Activated T-helper 17 cell treated with anti-CD3 and anti-CD28 coated beads, Interleukin-2, amount 50 U/mL, for 72 hours (primary cell): Measurements from ENCODE around the gene ISOC1. TPM values are rescaled to one million over a fixed set of nuclear protein-coding genes. Genes with fewer than 3 reads are reported as not detected.

Experiments
- ATAC-seq: fragments of 150-1000 bp; cut with Tn5 transposase; replicated peaks from 2 replicates; pipeline ENCODE4 v1.10.0; 2021; ENCODE audit warnings: mild to moderate bottlenecking, moderate library complexity
- H3K27ac Mint-ChIP-seq: one replicate; pipeline ENCODE4 v1.8.0; 2022; ENCODE audit warnings: mixed read lengths
- H3K27me3 Mint-ChIP-seq: one replicate; pipeline ENCODE4 v1.8.0; 2022; ENCODE audit warnings: mixed read lengths
- H3K36me3 Mint-ChIP-seq: one replicate; pipeline ENCODE4 v1.8.0; 2022; ENCODE audit warnings: low read depth, mild to moderate bottlenecking, mixed read lengths
- H3K4me1 Mint-ChIP-seq: one replicate; pipeline ENCODE4 v1.8.0; 2022; ENCODE audit warnings: mixed read lengths
- H3K4me3 Mint-ChIP-seq: one replicate; pipeline ENCODE4 v1.8.0; 2022; ENCODE audit warnings: mild to moderate bottlenecking, mixed read lengths
- H3K9me3 Mint-ChIP-seq: one replicate; pipeline ENCODE4 v1.8.0; 2022; ENCODE audit warnings: mixed read lengths
- total RNA-seq, 2 donors: library from RNA; stranded (reverse); gene quantifications; one replicate each; pipeline ENCODE4 v1.2.3, GENCODE V29; 2022

Gene ISOC1
- total RNA-seq, 2 donors from 2014 or later, result 14.4 to 24.1 TPM

GRCh38 chr5:129104915-129105455, 10.4 kb downstream of the ISOC1 start:
- Mint-ChIP-seq H3K9me3 (no peaks in the 10 kb centered on the region), H3K4me3 (no peak overlapping the region)

GRCh38 chr5:129107637-129108036, 13.1 kb downstream of the ISOC1 start:
- peaks cover 70% of the 10 kb centered on the region for H3K36me3 Mint-ChIP-seq
- no peaks in the 10 kb centered on the region for H3K9me3 Mint-ChIP-seq
- no peaks in the 10 kb centered on the region for H3K27me3 Mint-ChIP-seq
- H3K4me1 Mint-ChIP-seq, result peaks cover 10% of the 10 kb centered on the region
- ATAC-seq, result no peak
- no peak overlapping the region for H3K4me3 Mint-ChIP-seq
- no peak overlapping the region for H3K27ac Mint-ChIP-seq

More at GRCh38 chr5:129104915-129105455, 10.4 kb downstream of the ISOC1 start:
- ATAC-seq, result no peak
- Mint-ChIP-seq H3K27ac (no peak overlapping the region), H3K4me1 (peaks cover 15% of the 10 kb centered on the region), H3K27me3 (no peaks in the 10 kb centered on the region), H3K36me3 (peaks cover 53% of the 10 kb centered on the region)

GRCh38 chr5:129110742-129111141, 16.2 kb downstream of the ISOC1 start:
- Mint-ChIP-seq H3K36me3 (peaks cover 69% of the 10 kb centered on the region), H3K4me1 (peaks cover 18% of the 10 kb centered on the region), H3K4me3 (no peak overlapping the region), H3K9me3 (no peaks in the 10 kb centered on the region), H3K27ac (no peak overlapping the region), H3K27me3 (no peaks in the 10 kb centered on the region)
- ATAC-seq, result no peak

GRCh38 chr5:129111351-129111750, 16.8 kb downstream of the ISOC1 start:
- Mint-ChIP-seq H3K36me3 (peaks cover 63% of the 10 kb centered on the region), H3K9me3 (no peaks in the 10 kb centered on the region), H3K4me1 (peaks cover 18% of the 10 kb centered on the region), H3K4me3 (no peak overlapping the region), H3K27me3 (no peaks in the 10 kb centered on the region), H3K27ac (no peak overlapping the region)
- no peak for ATAC-seq

- Mint-ChIP-seq H3K27ac (no peak overlapping the region), H3K4me3 (no peak overlapping the region), H3K9me3 (no peaks in the 10 kb centered on the region), H3K27me3 (no peaks in the 10 kb centered on the region), H3K4me1 (peaks cover 18% of the 10 kb centered on the region), H3K36me3 (peaks cover 56% of the 10 kb centered on the region)
- ATAC-seq, result no peak
These were observed 17.7 kb downstream of the ISOC1 start for GRCh38 chr5:129112295-129112694.

GRCh38 chr5:129113867-129114266, 19.3 kb downstream of the ISOC1 start:
- Mint-ChIP-seq H3K4me3 (no peak overlapping the region), H3K9me3 (no peaks in the 10 kb centered on the region), H3K4me1 (peaks cover 17% of the 10 kb centered on the region), H3K27ac (no peak overlapping the region), H3K27me3 (no peaks in the 10 kb centered on the region), H3K36me3 (peaks cover 49% of the 10 kb centered on the region)
- no peak for ATAC-seq

GRCh38 chr5:129114539-129115193, 20.1 kb downstream of the ISOC1 start:
- Mint-ChIP-seq H3K4me1 (peaks cover 13% of the 10 kb centered on the region), H3K9me3 (no peaks in the 10 kb centered on the region), H3K36me3 (peaks cover 41% of the 10 kb centered on the region), H3K27ac (peak overlapping the region; percentile 89), H3K4me3 (peak overlapping the region; percentile 48), H3K27me3 (no peaks in the 10 kb centered on the region)
- ATAC-seq, result peak; percentile 91

- peaks cover 35% of the 10 kb centered on the region for H3K36me3 Mint-ChIP-seq
- H3K27me3 Mint-ChIP-seq, result no peaks in the 10 kb centered on the region
- no peak overlapping the region for H3K4me3 Mint-ChIP-seq
- no peak overlapping the region for H3K27ac Mint-ChIP-seq
- no peak for ATAC-seq
- no peaks in the 10 kb centered on the region for H3K9me3 Mint-ChIP-seq
- H3K4me1 Mint-ChIP-seq, result peaks cover 13% of the 10 kb centered on the region
These were observed 21.1 kb downstream of the ISOC1 start for GRCh38 chr5:129115680-129116079.

GRCh38 chr5:129116797-129117196, 22.2 kb downstream of the ISOC1 start:
- H3K4me1 Mint-ChIP-seq, result peaks cover 8% of the 10 kb centered on the region
- H3K4me3 Mint-ChIP-seq, result no peak overlapping the region
- no peak for ATAC-seq
- H3K9me3 Mint-ChIP-seq, result no peaks in the 10 kb centered on the region
- H3K36me3 Mint-ChIP-seq, result peaks cover 27% of the 10 kb centered on the region
- no peak overlapping the region for H3K27ac Mint-ChIP-seq
- no peaks in the 10 kb centered on the region for H3K27me3 Mint-ChIP-seq

- Mint-ChIP-seq H3K9me3 (no peaks in the 10 kb centered on the region), H3K4me1 (peaks cover 8% of the 10 kb centered on the region), H3K4me3 (no peak overlapping the region), H3K27ac (no peak overlapping the region), H3K27me3 (no peaks in the 10 kb centered on the region), H3K36me3 (peaks cover 14% of the 10 kb centered on the region)
- ATAC-seq, result no peak
These were observed 23.9 kb downstream of the ISOC1 start for GRCh38 chr5:129118405-129118804.

GRCh38 chr5:129118826-129119225, 24.3 kb downstream of the ISOC1 start:
- Mint-ChIP-seq H3K27me3 (no peaks in the 10 kb centered on the region), H3K4me1 (peaks cover 8% of the 10 kb centered on the region), H3K27ac (no peak overlapping the region)

GRCh38 chr5:129120158-129120581, 25.6 kb downstream of the ISOC1 start:
- peaks cover under 1% of the 10 kb centered on the region for H3K4me1 Mint-ChIP-seq
- ATAC-seq, result peak; percentile 59
- no peaks in the 10 kb centered on the region for H3K27me3 Mint-ChIP-seq
- no peaks in the 10 kb centered on the region for H3K9me3 Mint-ChIP-seq
- peaks cover 11% of the 10 kb centered on the region for H3K36me3 Mint-ChIP-seq
- H3K4me3 Mint-ChIP-seq, result no peak overlapping the region
- no peak overlapping the region for H3K27ac Mint-ChIP-seq

More at GRCh38 chr5:129118826-129119225, 24.3 kb downstream of the ISOC1 start:
- H3K36me3 Mint-ChIP-seq, result peaks cover 11% of the 10 kb centered on the region
- H3K4me3 Mint-ChIP-seq, result no peak overlapping the region
- H3K9me3 Mint-ChIP-seq, result no peaks in the 10 kb centered on the region
- no peak for ATAC-seq

- Mint-ChIP-seq H3K27ac (no peak overlapping the region), H3K4me1 (peaks cover 11% of the 10 kb centered on the region), H3K4me3 (no peak overlapping the region), H3K9me3 (no peaks in the 10 kb centered on the region), H3K27me3 (no peaks in the 10 kb centered on the region), H3K36me3 (peaks cover 5% of the 10 kb centered on the region)
- ATAC-seq, result no peak
These were observed 28.0 kb downstream of the ISOC1 start for GRCh38 chr5:129122560-129122959.

GRCh38 chr5:129124608-129125007, 30.1 kb downstream of the ISOC1 start:
- ATAC-seq, result no peak
- no peak overlapping the region for H3K27ac Mint-ChIP-seq
- no peaks in the 10 kb centered on the region for H3K9me3 Mint-ChIP-seq
- no peaks in the 10 kb centered on the region for H3K27me3 Mint-ChIP-seq
- no peaks in the 10 kb centered on the region for H3K36me3 Mint-ChIP-seq
- no peak overlapping the region for H3K4me3 Mint-ChIP-seq
- peaks cover 11% of the 10 kb centered on the region for H3K4me1 Mint-ChIP-seq

- Mint-ChIP-seq H3K4me1 (peaks cover 11% of the 10 kb centered on the region), H3K27me3 (no peaks in the 10 kb centered on the region), H3K9me3 (no peaks in the 10 kb centered on the region), H3K27ac (peak overlapping the region; percentile 88), H3K36me3 (no peaks in the 10 kb centered on the region), H3K4me3 (peak overlapping the region; percentile 74)
- peak; percentile 78 for ATAC-seq
These were observed 31.3 kb downstream of the ISOC1 start for GRCh38 chr5:129125819-129126218.
